SK-N-SH treated with all-trans-retinoic acid at 6 μM for 48 hours (cell line): ENCODE results near the gene RAB14.
"Not testable (repeated sequence)": the region's sequence is repeated elsewhere in the genome, so short reads cannot be mapped to it uniquely, and the experiment has no call there.

ENCODE experiments used
- ISL1 ChIP-seq: fragments of 250-450 bp; sonication (Bioruptor Pico); IDR thresholded peaks from 2 replicates; pipeline ENCODE4 v2.1.2; 2022; ENCODE audit warnings: mild to moderate bottlenecking, moderate library complexity
- ZFP3 ChIP-seq: fragments of 250-450 bp; sonication (Bioruptor Pico); IDR thresholded peaks from 2 replicates; pipeline ENCODE4 v1.5.0; 2020; ENCODE audit warnings: mild to moderate bottlenecking, moderate library complexity

DNA sequence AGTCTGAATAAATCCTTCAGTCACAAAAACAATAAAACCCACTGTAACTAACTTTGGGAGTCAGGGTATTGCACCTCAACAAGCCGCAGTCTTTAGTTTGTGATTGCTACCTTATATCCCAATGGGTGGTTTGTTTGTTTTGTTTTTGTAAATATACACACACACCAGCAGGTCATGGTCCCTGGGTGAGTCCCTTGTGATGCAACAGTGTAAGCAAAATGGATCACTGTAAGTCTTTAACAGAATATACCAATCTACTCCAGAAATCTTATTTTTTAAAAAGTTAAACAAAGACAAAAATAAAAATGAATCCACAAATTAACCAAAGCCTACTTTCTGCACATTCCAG, 22.3 kb downstream of the RAB14 start:
- TF ChIP-seq ISL1, ZFP3 (CRISPR knock-in tag): not testable (repeated sequence)
